Neural cell (in vitro differentiated cells): ENCODE data around the gene PRKG1. TPM values are rescaled to one million over a fixed set of nuclear protein-coding genes. Genes with fewer than 3 reads are reported as not detected.

ENCODE experiments used
- H2AFZ ChIP-seq: fragments of 200-600, 300-800 bp; sonication (generic), shearing (Covaris generic); 2 replicates; pipeline ENCODE4 v1.6.0; 2014; ENCODE audit warnings: low read depth, mild to moderate bottlenecking, antibody characterized with exemption, low read length, moderate library complexity
- H3F3A ChIP-seq: fragments of 200-600 bp; shearing (Covaris generic); 2 replicates; pipeline ENCODE4 v1.6.1; 2016; ENCODE audit warnings: mild to moderate bottlenecking, moderate library complexity, mixed read lengths, antibody characterized with exemption, low read length; ENCODE audit not compliant: insufficient read depth, poor library complexity, severe bottlenecking
- H3K27ac ChIP-seq: fragments of 200-600, 300-800 bp; sonication (generic), shearing (Covaris generic); 2 replicates; pipeline ENCODE4 v1.5.1; 2014; ENCODE audit warnings: mild to moderate bottlenecking, low read length, moderate library complexity
- H3K27me3 ChIP-seq: fragments of 300-800, 200-600 bp; sonication (generic), shearing (Covaris generic); 2 replicates; pipeline ENCODE4 v1.6.0; 2014; ENCODE audit warnings: mild to moderate bottlenecking, low read depth, low read length, moderate library complexity; ENCODE audit not compliant: insufficient read depth
- H3K36me3 ChIP-seq: fragments of 300-800, 200-600 bp; sonication (generic), shearing (Covaris generic); 2 replicates; pipeline ENCODE4 v1.5.1; 2014; ENCODE audit warnings: mild to moderate bottlenecking, antibody characterized with exemption, low read length, moderate library complexity; ENCODE audit not compliant: insufficient read depth
- H3K4me2 ChIP-seq: fragments of 300-800, 200-600 bp; sonication (generic), shearing (Covaris generic); 2 replicates; pipeline ENCODE4 v1.6.0; 2014; ENCODE audit warnings: mild to moderate bottlenecking, low read length
- H3K4me3 ChIP-seq: fragments of 300-800, 200-600 bp; sonication (generic), shearing (Covaris generic); 2 replicates; pipeline ENCODE4 v1.5.1; 2014; ENCODE audit warnings: mild to moderate bottlenecking, low read length, moderate library complexity
- H3K79me2 ChIP-seq: fragments of 200-600 bp; shearing (Covaris generic); replicated peaks from 2 replicates; pipeline ENCODE4 v1.6.0; 2014; ENCODE audit warnings: mild to moderate bottlenecking, low read length, moderate library complexity; ENCODE audit not compliant: insufficient read depth
- H3K9ac ChIP-seq: fragments of 300-800, 200-600 bp; sonication (generic), shearing (Covaris generic); 2 replicates; pipeline ENCODE4 v1.6.1; 2016; ENCODE audit warnings: mild to moderate bottlenecking, low read length, mixed read lengths
- H3K9me2 ChIP-seq: fragments of 200-600 bp; shearing (Covaris generic); 2 replicates; pipeline ENCODE4 v1.6.1; 2016; ENCODE audit warnings: mild to moderate bottlenecking, low read length, mixed read lengths; ENCODE audit not compliant: insufficient read depth
- H3K9me3 ChIP-seq: fragments of 200-600, 300-800 bp; sonication (generic), shearing (Covaris generic); 2 replicates; pipeline ENCODE4 v1.6.1; 2016; ENCODE audit warnings: mild to moderate bottlenecking, mixed run types, low read length, moderate library complexity, mixed read lengths
- H4K20me1 ChIP-seq: fragments of 200-600 bp; shearing (Covaris generic); 2 replicates; pipeline ENCODE4 v1.6.1; 2016; ENCODE audit warnings: mild to moderate bottlenecking, mixed run types; ENCODE audit not compliant: insufficient read depth
- EP300 ChIP-seq: fragments of 450-650 bp; conservative IDR thresholded peaks from 2 replicates; pipeline ENCODE4 v1.6.1; 2014; ENCODE audit warnings: antibody characterized with exemption, mild to moderate bottlenecking, moderate library complexity; ENCODE audit not compliant: poor library complexity, severe bottlenecking
- EZH2 ChIP-seq: fragments of 200-600, 300-800 bp; shearing (Covaris generic), sonication (generic); IDR thresholded peaks from 2 replicates; pipeline ENCODE4 v1.6.1; 2014; ENCODE audit warnings: antibody characterized with exemption, low read length, borderline replicate concordance, mild to moderate bottlenecking; ENCODE audit not compliant: insufficient read depth, poor library complexity, severe bottlenecking
- MXI1 ChIP-seq: fragments of 450-650 bp; conservative IDR thresholded peaks from 2 replicates; pipeline ENCODE4 v1.6.1; 2014; ENCODE audit warnings: antibody characterized with exemption, mild to moderate bottlenecking; ENCODE audit not compliant: poor library complexity, severe bottlenecking
- POLR2AphosphoS5 ChIP-seq: IDR thresholded peaks from 2 replicates; pipeline ENCODE4 v1.6.1; 2012
- RAD21 ChIP-seq: fragments of 450-650 bp; conservative IDR thresholded peaks from 2 replicates; pipeline ENCODE4 v1.6.1; 2014; ENCODE audit warnings: antibody characterized with exemption, mild to moderate bottlenecking, moderate library complexity
- SMC3 ChIP-seq: fragments of 450-650 bp; conservative IDR thresholded peaks from 2 replicates; pipeline ENCODE4 v1.6.1; 2014; ENCODE audit warnings: antibody characterized with exemption, mild to moderate bottlenecking, moderate library complexity; ENCODE audit not compliant: poor library complexity
- TAF1 ChIP-seq: IDR thresholded peaks from 2 replicates; pipeline ENCODE4 v1.6.1; 2012; ENCODE audit warnings: low read depth
- polyA plus RNA-seq: library from polyadenylated mRNA; depleted of rRNA; stranded (reverse); fragments of >200 nt; gene quantifications from 2 replicates; pipeline ENCODE4 v1.2.3, GENCODE V29; 2014
- TF ChIP-seq, protein P1 (sequence below): IDR thresholded peaks from 2 replicates; pipeline ENCODE4 v1.6.1; 2012; ENCODE audit warnings: borderline replicate concordance
- TF ChIP-seq, protein P2 (sequence below): fragments of 450-650 bp; IDR thresholded peaks from 2 replicates; pipeline ENCODE4 v1.5.1; 2014; ENCODE audit warnings: antibody characterized with exemption, mild to moderate bottlenecking, moderate library complexity; ENCODE audit not compliant: poor library complexity, severe bottlenecking

The PRKG1 gene
- polyA plus RNA-seq, 1 donor from 2014 or later, result 2.2 TPM

DNA sequence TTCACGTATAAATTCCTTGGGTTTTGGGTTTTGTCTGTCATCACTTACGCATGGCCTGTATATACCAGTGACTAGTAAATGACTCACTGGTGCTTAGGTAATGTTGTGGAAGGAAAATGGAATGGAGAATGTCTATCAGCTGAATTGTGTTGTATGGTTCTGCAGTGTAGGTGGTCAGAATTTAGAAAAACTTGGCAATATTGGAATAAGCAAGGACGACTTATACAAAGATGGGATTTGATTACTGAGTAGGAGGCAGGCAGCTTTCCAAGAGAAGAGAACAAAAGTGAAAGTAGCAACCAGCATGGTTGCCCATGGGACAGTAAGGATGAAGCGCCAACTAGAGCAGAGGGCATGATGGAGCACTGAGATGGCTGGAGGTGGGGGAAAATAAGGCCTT lies 793.7 kb downstream of the PRKG1 start:
- no peaks in the 10 kb centered on the region for H3K36me3 ChIP-seq
- H3K4me3 ChIP-seq, result no peak overlapping the region
- H3K9me2 ChIP-seq, result no peaks in the 10 kb centered on the region
- H4K20me1 ChIP-seq, result no peaks in the 10 kb centered on the region
- H3F3A ChIP-seq, result no peaks in the 10 kb centered on the region
- no peak overlapping the region for H3K4me2 ChIP-seq
- TF ChIP-seq EZH2 (no peak), EP300 (no peak), SMC3 (no peak), MXI1 (no peak), TAF1 (no peak), POLR2AphosphoS5 (no peak), RAD21 (no peak)
- TF ChIP-seq, protein P1, sequence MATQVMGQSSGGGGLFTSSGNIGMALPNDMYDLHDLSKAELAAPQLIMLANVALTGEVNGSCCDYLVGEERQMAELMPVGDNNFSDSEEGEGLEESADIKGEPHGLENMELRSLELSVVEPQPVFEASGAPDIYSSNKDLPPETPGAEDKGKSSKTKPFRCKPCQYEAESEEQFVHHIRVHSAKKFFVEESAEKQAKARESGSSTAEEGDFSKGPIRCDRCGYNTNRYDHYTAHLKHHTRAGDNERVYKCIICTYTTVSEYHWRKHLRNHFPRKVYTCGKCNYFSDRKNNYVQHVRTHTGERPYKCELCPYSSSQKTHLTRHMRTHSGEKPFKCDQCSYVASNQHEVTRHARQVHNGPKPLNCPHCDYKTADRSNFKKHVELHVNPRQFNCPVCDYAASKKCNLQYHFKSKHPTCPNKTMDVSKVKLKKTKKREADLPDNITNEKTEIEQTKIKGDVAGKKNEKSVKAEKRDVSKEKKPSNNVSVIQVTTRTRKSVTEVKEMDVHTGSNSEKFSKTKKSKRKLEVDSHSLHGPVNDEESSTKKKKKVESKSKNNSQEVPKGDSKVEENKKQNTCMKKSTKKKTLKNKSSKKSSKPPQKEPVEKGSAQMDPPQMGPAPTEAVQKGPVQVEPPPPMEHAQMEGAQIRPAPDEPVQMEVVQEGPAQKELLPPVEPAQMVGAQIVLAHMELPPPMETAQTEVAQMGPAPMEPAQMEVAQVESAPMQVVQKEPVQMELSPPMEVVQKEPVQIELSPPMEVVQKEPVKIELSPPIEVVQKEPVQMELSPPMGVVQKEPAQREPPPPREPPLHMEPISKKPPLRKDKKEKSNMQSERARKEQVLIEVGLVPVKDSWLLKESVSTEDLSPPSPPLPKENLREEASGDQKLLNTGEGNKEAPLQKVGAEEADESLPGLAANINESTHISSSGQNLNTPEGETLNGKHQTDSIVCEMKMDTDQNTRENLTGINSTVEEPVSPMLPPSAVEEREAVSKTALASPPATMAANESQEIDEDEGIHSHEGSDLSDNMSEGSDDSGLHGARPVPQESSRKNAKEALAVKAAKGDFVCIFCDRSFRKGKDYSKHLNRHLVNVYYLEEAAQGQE, result no peak
- TF ChIP-seq, protein P2, sequence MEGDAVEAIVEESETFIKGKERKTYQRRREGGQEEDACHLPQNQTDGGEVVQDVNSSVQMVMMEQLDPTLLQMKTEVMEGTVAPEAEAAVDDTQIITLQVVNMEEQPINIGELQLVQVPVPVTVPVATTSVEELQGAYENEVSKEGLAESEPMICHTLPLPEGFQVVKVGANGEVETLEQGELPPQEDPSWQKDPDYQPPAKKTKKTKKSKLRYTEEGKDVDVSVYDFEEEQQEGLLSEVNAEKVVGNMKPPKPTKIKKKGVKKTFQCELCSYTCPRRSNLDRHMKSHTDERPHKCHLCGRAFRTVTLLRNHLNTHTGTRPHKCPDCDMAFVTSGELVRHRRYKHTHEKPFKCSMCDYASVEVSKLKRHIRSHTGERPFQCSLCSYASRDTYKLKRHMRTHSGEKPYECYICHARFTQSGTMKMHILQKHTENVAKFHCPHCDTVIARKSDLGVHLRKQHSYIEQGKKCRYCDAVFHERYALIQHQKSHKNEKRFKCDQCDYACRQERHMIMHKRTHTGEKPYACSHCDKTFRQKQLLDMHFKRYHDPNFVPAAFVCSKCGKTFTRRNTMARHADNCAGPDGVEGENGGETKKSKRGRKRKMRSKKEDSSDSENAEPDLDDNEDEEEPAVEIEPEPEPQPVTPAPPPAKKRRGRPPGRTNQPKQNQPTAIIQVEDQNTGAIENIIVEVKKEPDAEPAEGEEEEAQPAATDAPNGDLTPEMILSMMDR, result no peak
- H3K79me2 ChIP-seq, result no peaks in the 10 kb centered on the region
- H3K27me3 ChIP-seq, result no peaks in the 10 kb centered on the region
- H3K27ac ChIP-seq, result no peak overlapping the region
- no peaks in the 10 kb centered on the region for H3K9me3 ChIP-seq
- no peak overlapping the region for H3K9ac ChIP-seq
- H2AFZ ChIP-seq, result no peak overlapping the region

DNA sequence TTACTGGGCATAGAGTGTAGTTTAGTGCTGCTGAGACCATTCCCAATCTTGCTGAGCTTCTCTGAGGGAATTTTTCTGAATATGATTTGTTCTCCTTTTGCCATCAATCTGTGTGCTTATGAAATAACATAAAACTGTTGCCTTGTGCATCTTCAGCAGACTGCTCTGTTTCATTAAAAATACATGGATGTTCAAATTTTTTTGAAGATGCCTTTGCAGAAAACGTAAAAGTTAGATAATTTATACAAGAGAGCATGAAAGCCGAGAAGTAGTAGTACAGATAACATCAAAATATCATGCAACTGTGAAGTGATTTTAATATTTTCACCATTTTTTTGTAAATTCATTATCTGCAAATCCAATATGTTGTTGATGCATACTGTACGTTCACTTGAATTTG lies 799.8 kb downstream of the PRKG1 start:
- Histone ChIP-seq H3K79me2 (no peaks in the 10 kb centered on the region), H3K9ac (no peak overlapping the region), H4K20me1 (no peaks in the 10 kb centered on the region), H3F3A (peaks cover 5% of the 10 kb centered on the region), H3K4me3 (no peak overlapping the region), H3K4me2 (no peak overlapping the region), H3K9me3 (no peaks in the 10 kb centered on the region), H3K27me3 (no peaks in the 10 kb centered on the region), H3K36me3 (no peaks in the 10 kb centered on the region), H3K9me2 (no peaks in the 10 kb centered on the region), H3K27ac (no peak overlapping the region), H2AFZ (no peak overlapping the region)
- TF ChIP-seq RAD21 (no peak), EZH2 (no peak), TAF1 (no peak), POLR2AphosphoS5 (no peak), MXI1 (no peak), SMC3 (no peak), EP300 (no peak)
- TF ChIP-seq, protein P2, result no peak
- TF ChIP-seq, protein P1, result no peak
